GM23338 (cell line): Measurements from ENCODE around the gene HBZ. TPM values are rescaled to one million over a fixed set of nuclear protein-coding genes. Genes with fewer than 3 reads are reported as not detected.
"Not testable (repeated sequence)": the region's sequence is repeated elsewhere in the genome, so short reads cannot be mapped to it uniquely, and the experiment has no call there.

Experiments used
- ATAC-seq: fragments of 200-7000 bp; cut with Tn5 transposase; 3 replicates; pipeline ENCODE4 v1.9.1; 2020
- DNase-seq: peaks from one replicate; pipeline ENCODE4 v3.0.0-alpha.2; 2015; ENCODE audit warnings: low spot score
- H2AFZ ChIP-seq: fragments of 200-600 bp; sonication (generic); 2 replicates; pipeline ENCODE4 v1.8.0; 2016; ENCODE audit warnings: antibody characterized with exemption, mild to moderate bottlenecking, moderate library complexity
- H3F3A ChIP-seq: fragments of 200-600 bp; sonication (generic); replicated peaks from 2 replicates; pipeline ENCODE4 v1.8.0; 2017; ENCODE audit warnings: antibody characterized with exemption, mixed run types, low read depth
- H3K27ac ChIP-seq: fragments of 200-600 bp; sonication (generic); 2 replicates; pipeline ENCODE4 v1.6.1; 2016; ENCODE audit warnings: low read depth
- H3K27me3 ChIP-seq: fragments of 200-600 bp; sonication (generic); 2 replicates; pipeline ENCODE4 v1.8.0; 2016; ENCODE audit warnings: mild to moderate bottlenecking, mixed run types, moderate library complexity; ENCODE audit not compliant: insufficient read depth
- H3K36me3 ChIP-seq: fragments of 200-600 bp; sonication (generic); 2 replicates; pipeline ENCODE4 v1.8.0; 2016; ENCODE audit warnings: mild to moderate bottlenecking; ENCODE audit not compliant: insufficient read depth
- H3K4me1 ChIP-seq: fragments of 200-600 bp; sonication (generic); 2 replicates; pipeline ENCODE4 v1.8.0; 2016; ENCODE audit warnings: mild to moderate bottlenecking, moderate library complexity; ENCODE audit not compliant: insufficient read depth
- H3K4me2 ChIP-seq: fragments of 200-600 bp; sonication (generic); 2 replicates; pipeline ENCODE4 v1.7.1; 2017; ENCODE audit warnings: mixed run types
- H3K4me3 ChIP-seq: fragments of 200-600 bp; sonication (generic); 2 replicates; pipeline ENCODE4 v1.6.1; 2016; ENCODE audit warnings: mixed run types
- H3K79me2 ChIP-seq: fragments of 200-600 bp; sonication (generic); replicated peaks from 2 replicates; pipeline ENCODE4 v1.8.0; 2017; ENCODE audit warnings: mild to moderate bottlenecking; ENCODE audit not compliant: insufficient read depth
- H3K9me2 ChIP-seq: fragments of 200-600 bp; sonication (generic); 2 replicates; pipeline ENCODE4 v1.8.0; 2017; ENCODE audit not compliant: insufficient read depth
- H4K20me1 ChIP-seq: fragments of 200-600 bp; sonication (generic); replicated peaks from 2 replicates; pipeline ENCODE4 v1.8.0; 2017; ENCODE audit warnings: mild to moderate bottlenecking; ENCODE audit not compliant: insufficient read depth
- H3K27ac Mint-ChIP-seq: 2 replicates; pipeline ENCODE4 v1.8.0; 2020; ENCODE audit warnings: inconsistent platforms, mild to moderate bottlenecking, moderate library complexity, mixed read lengths
- H3K27me3 Mint-ChIP-seq: 3 replicates; pipeline ENCODE4 v1.8.0; 2022; ENCODE audit warnings: low read depth, mild to moderate bottlenecking, moderate library complexity, mixed read lengths, inconsistent platforms; ENCODE audit not compliant: insufficient read depth, poor library complexity
- H3K36me3 Mint-ChIP-seq: 3 replicates; pipeline ENCODE4 v1.8.0; 2021; ENCODE audit warnings: low read depth, mild to moderate bottlenecking, inconsistent platforms, moderate library complexity, mixed read lengths
- H3K4me1 Mint-ChIP-seq: 3 replicates; pipeline ENCODE4 v1.8.0; 2020; ENCODE audit warnings: mild to moderate bottlenecking, inconsistent platforms, mixed read lengths
- H3K4me3 Mint-ChIP-seq: 3 replicates; pipeline ENCODE4 v1.8.0; 2021; ENCODE audit warnings: moderate library complexity, mild to moderate bottlenecking, inconsistent platforms, mixed read lengths
- H3K9me3 Mint-ChIP-seq: 3 replicates; pipeline ENCODE4 v1.8.0; 2020; ENCODE audit warnings: moderate library complexity, mild to moderate bottlenecking, inconsistent platforms, mixed read lengths
- EZH2 ChIP-seq: fragments of 200-600 bp; sonication (generic); IDR thresholded peaks from one replicate; pipeline ENCODE4 v1.8.0; 2017; ENCODE audit warnings: antibody characterized with exemption, mild to moderate bottlenecking, low read depth; ENCODE audit not compliant: unreplicated experiment
- NANOG ChIP-seq: IDR thresholded peaks from 2 replicates; pipeline ENCODE4 v1.6.1; 2016; ENCODE audit warnings: antibody characterized with exemption, borderline replicate concordance
- ZNF462 ChIP-seq: fragments of 250-450 bp; sonication (Bioruptor Pico); IDR thresholded peaks from 2 replicates; pipeline ENCODE4 v1.5.0; 2020; ENCODE audit warnings: mild to moderate bottlenecking, moderate library complexity
- polyA plus RNA-seq: library from polyadenylated mRNA; unstranded; fragments of >200 nt; fragmentation: Nextera tagmentation; extraction: Ambion mirVana; gene quantifications from 2 replicates; pipeline ENCODE4 v1.2.1, GENCODE V29; 2016
- small RNA-seq: library from RNA; depleted of rRNA; stranded (forward); fragments of <200 nt; gene quantifications from one replicate; pipeline ENCODE3, GENCODE V24; 2014; ENCODE audit warnings: low replicate concordance
- total RNA-seq: library from RNA; depleted of rRNA; stranded (reverse); fragments of >200 nt; shearing (Covaris generic); gene quantifications from 2 replicates; pipeline ENCODE4 v1.2.3, GENCODE V29; 2014; rRNA removed

The HBZ gene
- total and polyA plus RNA-seq, 2 experiments from 2014 or later = 0.39 TPM; not detected in 1

- Mint-ChIP-seq H3K27ac (no peak overlapping the region), H3K36me3 (peaks cover 91% of the 10 kb centered on the region), H3K9me3 (no peaks in the 10 kb centered on the region), H3K4me1 (no peaks in the 10 kb centered on the region), H3K4me3 (no peak overlapping the region), H3K27me3 (peaks cover 12% of the 10 kb centered on the region)
- Histone ChIP-seq H2AFZ (no peak overlapping the region), H3K9me2 (no peaks in the 10 kb centered on the region), H3K79me2 (peaks cover 36% of the 10 kb centered on the region), H3K4me2 (no peak overlapping the region), H3K4me1 (no peaks in the 10 kb centered on the region), H3K27me3 (no peaks in the 10 kb centered on the region), H4K20me1 (peaks cover 38% of the 10 kb centered on the region), H3K4me3 (no peak overlapping the region), H3K36me3 (peaks cover 72% of the 10 kb centered on the region), H3K27ac (no peak overlapping the region), H3F3A (peaks cover 15% of the 10 kb centered on the region; the same call in 1 of the 2 replicates)
- ATAC-seq = no peak
- TF ChIP-seq ZNF462 (CRISPR knock-in tag) (no peak), NANOG (no peak), EZH2 (no peak)
- DNase-seq = no peak
Observed at GRCh38 chr16:203246-203645, 50.8 kb downstream of the HBZ start.

GRCh38 chr16:204046-204445, 51.6 kb downstream of the HBZ start:
- H3K9me3 Mint-ChIP-seq = not testable (repeated sequence)

More at GRCh38 chr16:204046-204445, 51.6 kb downstream of the HBZ start:
- not testable (repeated sequence) for H3K9me2 ChIP-seq, H3K4me1 ChIP-seq, H3K27ac Mint-ChIP-seq, H2AFZ ChIP-seq, H3K4me1 Mint-ChIP-seq, H3K27me3 ChIP-seq, DNase-seq, H3K4me3 ChIP-seq, H3K4me3 Mint-ChIP-seq, ATAC-seq, H3K27ac ChIP-seq, H3K4me2 ChIP-seq
- Histone ChIP-seq H4K20me1 (peaks cover 43% of the 10 kb centered on the region), H3F3A (peaks cover 15% of the 10 kb centered on the region; the same call in 1 of the 2 replicates), H3K36me3 (peaks cover 72% of the 10 kb centered on the region), H3K79me2 (peaks cover 43% of the 10 kb centered on the region)
- Mint-ChIP-seq H3K27me3 (peaks cover 12% of the 10 kb centered on the region), H3K36me3 (peaks cover 88% of the 10 kb centered on the region)

Small RNAs within 50 kb of the gene (small RNA-seq; reads per million reads assigned to genes)
- not detected for gene RF00019

Other genes with a start within 250 kb of the HBZ start
- gene POLR3K, start 99.0 kb upstream of the HBZ start, total RNA-seq = 11.7 and 17.8 TPM in 2 replicates
- 58.5 and 60.0 TPM in 2 replicates for gene POLR3K, start 99.0 kb upstream of the HBZ start, polyA plus RNA-seq
- gene SNRNP25, start 98.8 kb upstream of the HBZ start, total RNA-seq = 31.2 and 34.4 TPM in 2 replicates
- gene SNRNP25, start 98.8 kb upstream of the HBZ start, polyA plus RNA-seq = 79.5 and 81.6 TPM in 2 replicates
- gene RHBDF1, start 80.0 kb upstream of the HBZ start, total RNA-seq = 15.3 and 24.5 TPM in 2 replicates
- 22.1 and 22.6 TPM in 2 replicates for gene RHBDF1, start 80.0 kb upstream of the HBZ start, polyA plus RNA-seq
- 57.8 and 91.1 TPM in 2 replicates for gene MPG, start 74.4 kb upstream of the HBZ start, total RNA-seq
- 38.0 and 39.2 TPM in 2 replicates for gene MPG, start 74.4 kb upstream of the HBZ start, polyA plus RNA-seq
- 45.7 and 45.9 TPM in 2 replicates for gene NPRL3, start 14.0 kb upstream of the HBZ start, total RNA-seq
- gene NPRL3, start 14.0 kb upstream of the HBZ start, polyA plus RNA-seq = 14.5 and 15.4 TPM in 2 replicates
- not detected in 2 replicates for gene HBM, start 13.3 kb downstream of the HBZ start, total RNA-seq
- 0.68 TPM in 1 of 2 replicates, not detected in the other for gene HBM, start 13.3 kb downstream of the HBZ start, polyA plus RNA-seq
- gene HBA2, start 20.2 kb downstream of the HBZ start, total RNA-seq = 1.9 TPM in 1 of 2 replicates, not detected in the other
- 7.8 and 11.7 TPM in 2 replicates for gene HBA2, start 20.2 kb downstream of the HBZ start, polyA plus RNA-seq
- gene HBA1, start 24.0 kb downstream of the HBZ start, total RNA-seq = not detected in 2 replicates
- 3.4 and 6.7 TPM in 2 replicates for gene HBA1, start 24.0 kb downstream of the HBZ start, polyA plus RNA-seq
- gene HBQ1, start 27.8 kb downstream of the HBZ start, total RNA-seq = 3.1 and 6.6 TPM in 2 replicates
- gene HBQ1, start 27.8 kb downstream of the HBZ start, polyA plus RNA-seq = 8.3 and 8.5 TPM in 2 replicates
- 114 and 115 TPM in 2 replicates for gene LUC7L, start 76.8 kb downstream of the HBZ start, total RNA-seq
- gene LUC7L, start 76.8 kb downstream of the HBZ start, polyA plus RNA-seq = 136 and 151 TPM in 2 replicates
- gene FAM234A, start 82.2 kb downstream of the HBZ start, total RNA-seq = 57.2 and 128 TPM in 2 replicates
- 37.9 and 41.9 TPM in 2 replicates for gene FAM234A, start 82.2 kb downstream of the HBZ start, polyA plus RNA-seq
- gene RGS11, start 123.3 kb downstream of the HBZ start, total RNA-seq = 0.58 and 1.8 TPM in 2 replicates
- 0.38 and 0.74 TPM in 2 replicates for gene RGS11, start 123.3 kb downstream of the HBZ start, polyA plus RNA-seq
- 1.0 and 1.2 TPM in 2 replicates for gene ARHGDIG, start 127.9 kb downstream of the HBZ start, total RNA-seq
- gene ARHGDIG, start 127.9 kb downstream of the HBZ start, polyA plus RNA-seq = 0.24 and 0.78 TPM in 2 replicates
- 0.87 TPM in 1 of 2 replicates, not detected in the other for gene PDIA2, start 130.5 kb downstream of the HBZ start, total RNA-seq
- gene PDIA2, start 130.5 kb downstream of the HBZ start, polyA plus RNA-seq = 0.39 and 0.52 TPM in 2 replicates
- gene AXIN1, start 200.1 kb downstream of the HBZ start, total RNA-seq = 50.6 and 54.5 TPM in 2 replicates
- gene AXIN1, start 200.1 kb downstream of the HBZ start, polyA plus RNA-seq = 14.3 and 15.0 TPM in 2 replicates
- 115 and 169 TPM in 2 replicates for gene MRPL28, start 217.9 kb downstream of the HBZ start, total RNA-seq
- 129 and 135 TPM in 2 replicates for gene MRPL28, start 217.9 kb downstream of the HBZ start, polyA plus RNA-seq
- gene PGAP6, start 229.3 kb downstream of the HBZ start, total RNA-seq = 98.7 and 112 TPM in 2 replicates
- gene PGAP6, start 229.3 kb downstream of the HBZ start, polyA plus RNA-seq = 25.1 and 29.5 TPM in 2 replicates
- gene NME4, start 244.6 kb downstream of the HBZ start, total RNA-seq = 228 and 249 TPM in 2 replicates
- gene NME4, start 244.6 kb downstream of the HBZ start, polyA plus RNA-seq = 511 and 521 TPM in 2 replicates
- gene DECR2, start 249.2 kb downstream of the HBZ start, total RNA-seq = 17.9 and 26.9 TPM in 2 replicates
- 19.0 and 20.3 TPM in 2 replicates for gene DECR2, start 249.2 kb downstream of the HBZ start, polyA plus RNA-seq